ENCODE results near the gene ZNF618. TPM values are rescaled to one million over a fixed set of nuclear protein-coding genes. Genes with fewer than 3 reads are reported as not detected.

Gene ZNF618
- polyA plus RNA-seq, 1 donor (not counting 4 experiments of a cell fraction or from before 2014, with no cell fraction given) = 2.5 TPM

DNA sequence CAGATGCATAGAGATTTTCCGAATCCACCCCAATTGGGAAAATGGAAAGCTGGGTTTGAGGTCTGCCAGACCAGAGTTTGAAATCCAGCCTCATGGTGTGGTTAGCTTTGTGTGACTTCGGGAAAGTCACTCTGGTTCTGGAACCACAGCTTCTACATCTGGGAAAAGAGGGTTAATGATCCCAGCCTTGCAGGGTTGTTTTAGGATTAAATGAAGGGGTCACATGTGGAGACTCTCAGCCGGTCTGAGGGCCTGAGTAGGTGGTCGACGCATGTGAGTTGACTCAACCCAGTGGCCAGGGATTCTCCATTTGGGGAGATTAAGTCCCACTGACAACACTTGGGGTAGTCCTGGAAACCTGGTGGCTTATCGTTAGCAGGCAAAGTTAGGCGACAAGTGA is 6.1 kb downstream of the ZNF618 start:
- dilution Hi-C loops (cut with MboI; ENCODE audit: extremely low pct_ligation_motif_present, low sequenced_read_pairs) = no loop called here
- Histone ChIP-seq H3K27me3 (ENCODE audit: control insufficient read depth, extremely low read depth, insufficient read depth, low read length) (no peaks in the 10 kb centered on the region), H3K27ac (ENCODE audit: control insufficient read depth, insufficient read depth, low read length) (no peak overlapping the region), H2AFZ (ENCODE audit: control insufficient read depth, low read length) (no peak overlapping the region), H3K79me2 (ENCODE audit: control insufficient read depth, insufficient read depth, low read length) (peaks cover 20% of the 10 kb centered on the region), H3K9me1 (ENCODE audit: control insufficient read depth, extremely low read depth, insufficient read depth, low read length) (no peaks in the 10 kb centered on the region), H3K36me3 (ENCODE audit: control insufficient read depth in 2 of 2, extremely low read depth in 1 of 2, insufficient read depth in 2 of 2, low read length in 2 of 2) (no peaks in the 10 kb centered on the region), H3K4me2 (ENCODE audit: control insufficient read depth, extremely low read depth, insufficient read depth, low read depth, low read length) (no peak overlapping the region), H3K9me3 (ENCODE audit: control insufficient read depth, low read depth, low read length) (no peaks in the 10 kb centered on the region), H4K20me1 (ENCODE audit: control insufficient read depth, extremely low read depth, insufficient read depth, low read length) (no peaks in the 10 kb centered on the region), H3K4me3 (ENCODE audit: control insufficient read depth in 2 of 3, extremely low read depth in 1 of 3, insufficient read depth in 2 of 3, low read depth in 1 of 3, low read length in 3 of 3) (no peak overlapping the region), H3K4me1 (ENCODE audit: control insufficient read depth, extremely low read depth, insufficient read depth, low read length) (peaks cover 9% of the 10 kb centered on the region), H3K9ac (ENCODE audit: control insufficient read depth, extremely low read depth, insufficient read depth, low read length) (no peak overlapping the region)
- DNase-seq (ENCODE audit: low read depth, low spot score) (no peak), FAIRE-seq (no peak)
- TF ChIP-seq EZH2 (IDR thresholded peaks at IDR 0.05; ENCODE audit: low read length) (no peak), CTCF (optimal IDR thresholded peaks at IDR 0.05 in 1 of 3, IDR thresholded peaks at IDR 0.05 in 1 of 3, conservative IDR thresholded peaks at IDR 0.05 in 1 of 3; ENCODE audit: extremely low read depth in 1 of 3, insufficient read depth in 2 of 3, low read length in 3 of 3) (no peak)

DNA sequence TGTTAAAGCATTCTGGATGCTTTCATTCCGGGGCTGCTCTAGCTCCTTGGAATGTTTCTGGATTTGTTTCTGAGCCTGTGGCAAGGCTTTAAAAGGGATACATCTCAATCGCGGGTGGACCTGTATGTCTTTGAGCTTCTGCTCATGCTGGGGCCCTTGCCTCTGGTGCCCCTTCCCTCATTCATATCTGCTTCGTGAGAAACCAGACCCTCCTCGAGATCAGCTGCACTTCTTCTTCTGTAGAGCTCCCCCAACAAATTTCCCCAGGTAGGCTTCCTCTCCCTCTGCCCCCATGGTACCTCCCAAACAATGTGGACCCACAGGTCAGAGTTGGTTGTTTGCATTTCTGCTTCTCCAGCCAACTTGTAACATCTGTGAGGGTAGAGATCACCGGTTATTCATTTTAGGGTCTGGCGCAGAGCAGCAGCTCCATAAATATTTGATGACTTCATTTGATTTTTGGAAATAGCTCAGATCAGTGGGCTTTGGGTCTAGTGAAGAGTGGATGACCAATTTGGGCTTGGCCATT is 6.6 kb downstream of the ZNF618 start:
- H4K20me1 ChIP-seq (ENCODE audit: control insufficient read depth, extremely low read depth, insufficient read depth, low read length) = no peaks in the 10 kb centered on the region
- peaks cover 19% of the 10 kb centered on the region for H3K79me2 ChIP-seq (ENCODE audit: control insufficient read depth, insufficient read depth, low read length)
- H3K4me1 ChIP-seq (ENCODE audit: control insufficient read depth, extremely low read depth, insufficient read depth, low read length) = peaks cover 12% of the 10 kb centered on the region
- no peak overlapping the region for H3K9ac ChIP-seq (ENCODE audit: control insufficient read depth, extremely low read depth, insufficient read depth, low read length)
- H3K9me1 ChIP-seq (ENCODE audit: control insufficient read depth, extremely low read depth, insufficient read depth, low read length) = no peaks in the 10 kb centered on the region
- H3K27me3 ChIP-seq (ENCODE audit: control insufficient read depth, extremely low read depth, insufficient read depth, low read length) = no peaks in the 10 kb centered on the region
- DNase-seq (ENCODE audit: low read depth, low spot score) = no peak
- dilution Hi-C loops (cut with MboI; ENCODE audit: extremely low pct_ligation_motif_present, low sequenced_read_pairs) = no loop called here
- TF ChIP-seq CTCF (optimal IDR thresholded peaks at IDR 0.05 in 1 of 3, IDR thresholded peaks at IDR 0.05 in 1 of 3, conservative IDR thresholded peaks at IDR 0.05 in 1 of 3; ENCODE audit: extremely low read depth in 1 of 3, insufficient read depth in 2 of 3, low read length in 3 of 3) = no peak
- no peak for TF ChIP-seq EZH2 (IDR thresholded peaks at IDR 0.05; ENCODE audit: low read length)
- no peak overlapping the region for H3K4me3 ChIP-seq (ENCODE audit: control insufficient read depth in 2 of 3, extremely low read depth in 1 of 3, insufficient read depth in 2 of 3, low read depth in 1 of 3, low read length in 3 of 3)
- H3K36me3 ChIP-seq (ENCODE audit: control insufficient read depth in 2 of 2, extremely low read depth in 1 of 2, insufficient read depth in 2 of 2, low read length in 2 of 2) = no peaks in the 10 kb centered on the region
- FAIRE-seq = no peak
- no peak overlapping the region for H3K27ac ChIP-seq (ENCODE audit: control insufficient read depth, insufficient read depth, low read length)
- H3K9me3 ChIP-seq (ENCODE audit: control insufficient read depth, low read depth, low read length) = no peaks in the 10 kb centered on the region
- H2AFZ ChIP-seq (ENCODE audit: control insufficient read depth, low read length) = no peak overlapping the region
- H3K4me2 ChIP-seq (ENCODE audit: control insufficient read depth, extremely low read depth, insufficient read depth, low read depth, low read length) = no peak overlapping the region
